Cerebellar nuclear complex (tissue), 1 donor: ENCODE measurements around the gene UGT1A7.

Experiments
- DNase-seq, 2 experiments: peaks; one replicate each; lab custom pipeline; 2025; lab: John Stamatoyannopoulos, UW

Gene UGT1A7

GRCh38 chr2:233799087-233799665 is 117.5 kb downstream of the UGT1A7 start:
- no peak for DNase-seq

DNA sequence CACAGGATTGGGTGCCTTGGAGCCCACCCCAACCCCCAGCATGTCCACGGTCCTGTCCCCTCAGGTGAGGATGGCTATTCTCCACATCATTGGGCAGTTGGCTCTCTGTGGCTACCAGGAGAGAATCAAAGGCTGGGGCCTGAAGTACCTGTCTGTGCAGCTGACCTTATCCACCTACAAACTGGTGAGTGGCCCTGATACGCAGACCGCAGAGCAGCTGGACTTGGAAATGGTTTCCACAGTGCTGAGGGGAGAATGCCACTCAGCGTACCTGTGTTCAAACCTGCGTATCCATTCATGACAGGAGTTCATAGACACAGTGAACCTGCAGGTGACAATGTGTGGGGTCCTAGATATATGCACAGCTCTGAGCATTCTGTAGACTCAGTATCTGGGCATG is 118.0 kb downstream of the UGT1A7 start:
- no peak for DNase-seq

DNA sequence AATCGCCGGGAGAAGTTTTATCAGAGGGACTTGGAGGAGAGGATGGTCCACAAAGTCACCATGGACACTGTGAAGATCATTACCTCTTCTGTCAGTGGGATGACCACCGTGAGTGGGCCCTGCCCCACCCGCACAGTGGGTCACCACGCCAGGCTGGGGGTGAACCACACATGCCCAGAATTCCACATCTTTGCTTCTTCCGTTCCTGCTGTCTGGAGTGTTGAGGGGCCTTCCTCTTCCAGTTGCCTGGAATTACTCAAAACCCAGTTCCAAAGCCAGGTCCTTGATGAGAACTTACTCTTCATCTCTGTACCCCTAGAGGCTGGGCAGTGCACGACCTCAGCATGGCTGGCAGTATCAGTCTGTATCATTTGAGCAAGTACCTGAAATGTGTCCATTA is 118.5 kb downstream of the UGT1A7 start:
- no peak for DNase-seq

DNA sequence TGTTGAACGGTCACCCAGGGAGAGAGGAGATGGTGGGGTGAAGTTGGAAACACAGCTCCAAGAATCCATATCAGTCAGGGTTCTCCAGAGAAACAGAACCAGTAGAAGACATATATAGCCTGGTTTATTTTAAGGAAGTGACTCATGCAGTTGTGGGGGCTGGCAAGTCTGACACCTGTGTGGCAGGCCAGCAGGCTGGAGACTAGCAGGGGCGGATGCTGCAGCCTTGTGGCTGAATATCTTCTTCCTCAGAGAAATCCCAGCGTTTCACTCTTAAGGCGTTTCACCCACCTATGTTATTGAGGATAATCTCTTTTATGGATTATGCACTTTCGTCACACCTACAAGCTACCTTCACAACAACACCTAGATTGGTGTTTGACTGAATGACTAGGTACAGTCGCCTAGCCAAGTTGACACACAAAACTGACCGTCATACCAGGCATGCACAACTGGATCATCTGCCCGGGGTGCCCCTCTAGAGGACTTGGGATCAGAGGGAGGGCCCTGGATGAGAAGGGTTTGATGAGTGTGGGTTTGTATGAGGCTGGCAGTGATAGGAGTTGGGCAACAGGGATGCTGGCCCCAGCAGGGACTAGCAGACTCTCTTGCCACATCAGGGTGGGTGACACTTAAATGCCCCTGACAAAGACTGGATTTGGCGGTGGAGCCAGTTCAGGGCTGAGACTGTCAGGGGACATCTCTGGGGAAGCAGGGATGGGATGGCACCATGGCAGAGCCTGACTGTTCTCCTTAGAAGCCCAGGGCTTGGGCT is 119.8 kb downstream of the UGT1A7 start:
- DNase-seq: no peak

DNA sequence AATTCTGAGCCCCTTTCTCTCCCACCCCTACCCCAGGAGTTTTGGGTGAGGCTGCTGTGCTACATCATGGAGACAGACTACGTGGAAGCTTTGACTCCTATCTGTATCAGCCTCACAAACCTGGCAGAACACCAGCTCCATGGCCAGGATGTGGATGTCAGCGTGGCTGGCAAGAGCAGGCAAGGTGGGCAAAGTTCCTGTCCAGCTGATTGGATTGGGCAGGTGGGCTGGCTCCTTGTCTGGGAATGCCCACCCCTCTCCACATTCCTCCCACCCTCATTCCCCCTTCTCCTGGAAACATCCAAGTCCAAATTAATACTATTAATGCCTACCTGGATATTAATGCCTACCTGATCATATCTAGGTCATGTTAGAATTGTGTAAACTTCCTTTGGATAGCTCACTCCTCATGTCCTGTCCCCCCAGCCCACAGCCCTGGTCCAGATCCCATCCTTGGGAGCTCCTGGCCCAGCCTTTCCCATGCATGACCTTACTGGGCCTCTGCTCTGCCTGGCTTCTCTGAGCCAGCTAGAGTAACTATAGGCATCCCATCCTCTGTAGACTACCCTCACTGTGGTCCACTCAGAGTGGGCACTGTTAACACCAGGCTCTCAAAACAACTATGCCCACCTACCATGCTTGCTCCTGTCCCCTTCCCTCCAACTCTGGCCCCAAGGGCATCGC is 120.6 kb downstream of the UGT1A7 start:
- no peak for DNase-seq

- DNase-seq: no peak
Measured at GRCh38 chr2:233803292-233803911, 121.7 kb downstream of the UGT1A7 start.

- DNase-seq: no peak
Measured at GRCh38 chr2:233803994-233804393, 122.3 kb downstream of the UGT1A7 start.

DNA sequence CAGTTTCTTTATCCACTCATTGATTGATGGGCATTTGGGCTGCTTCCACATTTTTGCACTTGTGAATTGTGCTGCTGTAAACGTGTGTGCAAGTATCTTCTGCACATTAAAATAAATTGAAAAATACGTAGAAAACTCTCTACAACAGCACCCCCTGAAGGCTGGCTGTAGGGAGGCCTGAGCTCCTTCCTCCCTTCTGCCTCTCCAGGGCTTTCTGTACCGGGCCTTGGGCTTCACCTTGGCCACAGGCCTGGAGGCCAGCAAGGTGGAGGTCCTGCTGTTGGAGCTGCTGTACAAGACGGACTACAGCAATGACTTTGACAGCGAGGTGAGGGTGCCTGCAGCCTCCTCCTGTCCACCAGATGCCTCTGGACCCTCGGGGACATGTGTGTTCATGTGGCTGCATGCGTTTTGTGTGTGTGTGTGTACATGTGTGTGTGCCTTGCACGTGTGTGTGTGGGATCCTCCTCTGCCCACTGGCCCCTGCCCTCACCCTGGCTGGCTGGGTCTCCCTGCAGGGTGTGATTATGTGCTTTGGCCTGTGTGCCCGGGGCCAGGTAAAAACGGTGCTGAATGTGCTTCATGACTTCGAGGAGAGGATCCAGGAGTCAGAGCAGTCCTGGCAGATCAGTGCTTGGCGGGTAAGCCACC is 125.6 kb downstream of the UGT1A7 start:
- no peak for DNase-seq

DNA sequence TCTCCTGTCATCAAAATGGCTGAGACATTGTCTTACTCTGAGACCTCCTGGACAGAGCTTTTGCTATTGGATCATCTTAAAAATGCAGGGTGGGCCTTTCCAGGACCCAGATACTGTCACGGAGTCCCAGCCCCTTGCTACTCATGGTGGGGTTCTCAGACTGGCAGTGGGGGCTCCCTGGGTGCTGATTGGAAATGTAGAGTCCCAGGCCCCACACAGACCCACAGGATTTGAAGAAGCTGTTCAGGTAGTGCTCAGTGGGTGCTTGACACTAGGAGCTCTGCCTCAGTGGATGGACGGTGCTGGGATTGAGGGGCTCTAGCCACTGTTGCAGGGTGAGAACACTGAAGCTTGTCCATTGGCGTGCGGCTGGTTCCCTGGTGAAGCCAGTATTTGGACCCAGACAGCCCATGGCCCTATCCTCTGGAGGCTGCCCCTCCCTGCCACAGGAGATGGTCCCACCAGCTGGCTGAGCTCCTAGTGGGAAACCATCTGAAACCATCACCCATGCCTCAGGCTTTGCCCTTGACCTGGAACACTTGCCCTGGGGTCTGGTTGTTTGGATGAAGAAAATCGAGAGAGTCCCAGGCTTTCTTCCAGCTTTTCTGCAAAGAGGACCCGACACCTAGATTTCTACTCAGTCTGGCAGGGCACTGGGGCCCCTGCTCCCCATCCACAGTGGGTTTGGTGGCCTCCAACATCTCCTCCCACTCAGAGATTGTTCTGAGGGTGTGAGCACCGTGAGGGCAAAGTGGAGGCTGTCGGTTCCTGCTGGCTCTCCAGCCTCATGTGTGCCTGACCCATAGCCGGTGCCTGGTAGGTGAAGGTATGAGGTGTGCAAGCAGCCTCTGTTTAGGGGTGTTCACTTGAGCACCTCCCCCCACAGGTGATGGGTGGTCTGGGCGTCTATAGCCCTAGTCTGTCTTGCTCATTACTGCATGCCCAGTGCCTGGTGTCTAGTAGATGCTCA is 126.5 kb downstream of the UGT1A7 start:
- DNase-seq: no peak

DNA sequence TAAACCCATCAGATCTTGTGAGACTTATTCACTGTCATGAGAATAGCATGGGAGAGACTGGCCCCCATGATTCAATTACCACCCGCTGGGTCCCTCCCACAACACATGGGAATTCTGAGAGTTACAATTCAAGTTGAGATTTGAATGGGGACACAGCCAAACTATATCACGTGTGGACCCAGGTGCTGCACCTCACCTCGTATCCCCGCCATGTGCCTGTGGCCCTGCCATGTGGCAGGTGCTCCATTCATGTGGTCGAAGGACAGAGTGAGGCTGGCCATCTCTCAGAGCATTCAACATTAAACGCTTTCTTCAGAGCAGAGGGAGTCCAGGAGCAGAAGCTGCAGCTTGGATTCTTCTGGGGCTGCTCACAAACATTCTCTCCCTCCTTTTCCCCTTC is 128.7 kb downstream of the UGT1A7 start:
- no peak for DNase-seq

DNA sequence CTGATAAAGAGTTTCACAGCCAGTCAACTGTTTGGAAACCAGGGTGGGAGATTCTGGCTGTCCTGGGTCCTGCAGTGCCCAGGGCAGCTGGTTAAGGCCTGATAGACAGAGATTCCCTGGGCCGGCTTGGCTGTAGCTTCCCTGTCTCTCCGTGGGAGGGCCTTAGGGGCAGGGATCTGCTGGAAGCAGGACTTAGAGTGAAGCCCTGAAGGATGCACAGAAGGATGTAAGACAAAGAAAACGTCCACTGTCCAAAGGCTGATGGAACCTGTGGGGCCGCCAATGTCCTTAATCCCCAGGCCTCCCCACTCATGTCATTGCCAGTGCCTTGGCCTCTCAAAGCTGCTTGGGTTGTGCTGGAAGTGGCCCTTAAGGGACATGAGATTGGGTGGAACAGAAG is 129.4 kb downstream of the UGT1A7 start:
- DNase-seq: no peak

DNA sequence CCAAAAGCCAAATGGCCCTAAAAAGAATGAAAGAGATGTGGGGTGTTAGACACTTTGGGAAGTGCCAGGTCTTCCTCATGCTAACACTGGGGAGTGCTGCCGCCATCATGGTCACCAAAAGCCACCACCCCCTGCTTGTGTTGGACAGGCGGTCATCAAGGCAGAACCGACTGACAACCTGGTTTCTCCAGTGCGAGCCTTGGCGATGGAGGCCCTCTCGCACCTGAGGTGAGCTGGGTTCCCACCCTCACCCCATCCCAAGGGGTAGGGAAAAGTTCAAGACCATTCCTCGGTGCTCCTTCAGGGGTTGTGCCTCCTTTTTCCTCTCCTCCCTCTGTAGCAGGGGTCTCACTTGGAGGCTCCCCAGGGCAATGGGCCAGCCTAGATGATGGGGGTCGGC is 130.0 kb downstream of the UGT1A7 start:
- DNase-seq: no peak

DNA sequence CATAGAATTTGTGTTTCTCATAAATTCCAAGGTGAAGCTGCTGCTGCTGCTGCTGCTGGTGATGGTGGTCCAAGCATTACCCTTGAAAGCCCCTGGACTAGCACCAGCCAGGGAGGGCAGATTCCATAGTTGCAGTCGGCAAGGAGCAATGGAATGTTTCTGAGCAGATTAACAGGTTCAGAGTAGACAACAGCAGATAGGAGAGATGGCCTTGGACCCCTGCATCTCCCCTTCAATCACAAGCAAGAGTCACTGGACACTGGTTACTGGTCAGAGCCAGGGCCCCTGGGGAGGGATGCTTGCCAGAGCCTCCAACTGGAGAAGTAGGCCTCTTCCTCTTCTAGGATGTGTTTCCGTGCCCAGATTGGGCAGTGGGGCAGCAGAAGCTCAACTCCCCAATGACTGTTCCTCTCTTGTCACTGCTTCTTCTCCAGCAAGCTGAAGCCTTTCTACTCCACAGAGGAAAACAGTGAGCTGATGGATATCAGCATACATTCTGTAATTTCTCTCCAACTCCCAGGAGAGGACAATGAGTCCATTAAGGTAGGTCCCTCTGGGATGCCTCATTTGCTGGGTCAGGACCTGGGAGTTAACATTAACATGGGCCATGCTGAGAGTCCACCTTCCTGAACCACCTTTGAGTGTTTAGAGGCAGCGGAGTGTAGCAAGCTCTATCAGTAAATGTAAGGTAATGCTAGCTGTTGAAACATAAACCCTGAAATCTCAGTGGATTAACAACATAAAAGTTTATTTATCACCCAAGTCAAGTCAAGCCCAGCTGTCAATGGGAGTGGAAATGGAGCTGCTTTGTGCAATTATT is 131.7 kb downstream of the UGT1A7 start:
- no peak for DNase-seq

DNA sequence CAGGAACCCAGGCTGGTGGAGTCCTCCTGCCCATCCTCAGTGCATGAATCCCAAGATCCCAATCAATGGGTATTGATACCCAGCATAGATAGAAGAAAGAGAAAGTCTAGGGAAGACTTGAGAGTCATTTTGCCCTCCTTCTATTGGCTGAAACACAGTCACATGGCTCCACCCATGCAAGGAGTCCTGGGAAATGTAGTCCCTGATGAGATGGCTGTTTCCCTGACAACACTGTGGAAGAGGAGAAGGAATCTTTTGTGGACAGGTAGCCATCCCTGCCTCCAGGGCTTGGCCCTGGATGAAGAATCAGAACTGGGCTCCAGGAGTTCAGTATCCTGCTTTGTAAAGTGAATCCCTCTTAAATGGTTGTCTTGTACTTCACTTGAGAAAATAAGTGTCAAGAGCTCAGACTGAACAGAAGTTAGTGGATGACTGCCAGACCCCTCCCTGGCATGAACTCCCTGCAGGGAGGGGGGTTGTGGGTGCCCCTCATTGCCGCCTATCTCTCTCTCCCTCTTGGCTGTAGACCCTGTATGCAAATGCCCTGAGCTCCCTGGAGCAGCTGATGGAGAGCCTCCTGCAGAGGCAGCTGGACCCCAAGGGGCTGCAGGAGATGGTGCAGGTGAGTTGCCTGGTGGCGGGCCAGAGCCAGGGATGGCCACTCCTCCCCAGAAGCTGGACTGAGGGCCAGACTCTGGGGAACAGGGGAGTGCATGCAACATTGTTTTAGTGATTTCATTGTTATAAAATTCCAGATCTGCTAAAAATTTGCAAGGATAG is 132.5 kb downstream of the UGT1A7 start:
- no peak for DNase-seq

DNA sequence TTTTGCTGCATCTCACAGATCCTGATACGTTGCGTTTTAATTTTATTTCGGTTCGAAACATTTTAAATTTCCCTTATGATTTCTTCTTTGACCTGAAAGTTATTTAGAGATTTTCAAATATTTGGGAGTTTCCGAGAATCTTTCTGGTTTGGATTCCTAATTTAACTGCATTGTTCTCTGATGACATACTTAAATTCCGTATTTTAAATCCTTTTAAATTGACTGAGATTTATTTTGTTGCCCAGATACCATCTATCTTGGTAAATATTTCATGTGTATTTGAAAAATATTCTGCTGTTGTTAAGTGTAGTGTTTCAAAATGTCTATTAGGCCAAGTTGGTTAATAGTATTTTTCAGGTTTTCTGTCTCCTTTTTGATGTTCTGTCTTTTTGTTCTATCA is 134.2 kb downstream of the UGT1A7 start:
- no peak for DNase-seq

- DNase-seq: no peak
Measured at GRCh38 chr2:233816334-233816733, 134.6 kb downstream of the UGT1A7 start.

DNA sequence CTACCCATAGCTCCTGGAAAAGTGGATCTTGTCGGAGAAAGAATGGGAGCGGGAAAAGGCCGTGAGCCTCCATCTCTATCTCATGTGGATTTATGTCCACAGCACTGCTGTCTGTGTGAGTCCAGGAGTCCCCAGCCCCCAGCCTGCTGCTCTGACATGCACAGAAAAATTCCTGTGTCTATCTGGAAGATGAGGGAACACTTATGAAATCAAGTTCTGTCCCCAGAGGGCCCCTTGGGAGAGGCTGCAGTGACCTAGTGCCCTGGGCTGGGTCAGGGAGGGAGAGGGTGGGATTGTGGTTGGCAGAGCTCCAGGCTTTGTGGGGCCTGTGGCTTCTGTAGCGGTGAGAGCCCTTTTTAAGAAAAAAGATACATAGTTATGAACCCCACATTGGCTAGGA is 135.1 kb downstream of the UGT1A7 start:
- no peak for DNase-seq

GRCh38 chr2:233817361-233817911 is 135.7 kb downstream of the UGT1A7 start:
- DNase-seq: no peak

- DNase-seq: no peak
Measured at GRCh38 chr2:233817995-233818638, 136.4 kb downstream of the UGT1A7 start.
